ENCODE measurements around the gene CLEC1B. TPM values are rescaled to one million over a fixed set of nuclear protein-coding genes. Genes with fewer than 3 reads are reported as not detected.
"Not testable (repeated sequence)": the region's sequence is repeated elsewhere in the genome, so short reads cannot be mapped to it uniquely, and the experiment has no call there.

Gene CLEC1B
- total and polyA plus RNA-seq, 8 donors, result 0.92 TPM; not detected in 7

DNA sequence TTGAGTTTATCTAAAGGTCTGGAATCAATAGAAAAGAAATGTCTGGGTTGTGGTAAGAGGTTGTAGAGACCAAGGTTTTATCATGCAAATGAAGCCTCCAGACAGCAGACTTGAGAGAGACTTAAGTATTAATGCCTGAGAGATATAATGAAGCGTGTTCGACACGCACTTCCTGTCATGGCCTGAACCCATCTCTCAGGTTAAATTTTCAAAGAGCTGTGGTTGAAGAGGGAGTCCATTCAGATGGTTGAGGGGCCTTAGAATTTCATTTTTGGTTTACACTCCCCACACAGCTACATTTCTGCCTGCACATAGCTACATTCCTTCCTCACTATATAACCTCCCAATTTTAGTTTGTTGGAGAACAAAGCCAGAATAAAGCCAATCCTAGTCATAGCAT lies 37.8 kb downstream of the CLEC1B start:
- H3K36me3 ChIP-seq, result no peaks in the 10 kb centered on the region
- H3K9me3 ChIP-seq, result no peaks in the 10 kb centered on the region
- 81 to 96% (median 84%) methylated on average over 3 of the region's 3 CpGs for WGBS, 5 donors
- H3K4me3 ChIP-seq, result no peak overlapping the region
- no peak overlapping the region for H3K27ac ChIP-seq
- TF ChIP-seq, protein P1, sequence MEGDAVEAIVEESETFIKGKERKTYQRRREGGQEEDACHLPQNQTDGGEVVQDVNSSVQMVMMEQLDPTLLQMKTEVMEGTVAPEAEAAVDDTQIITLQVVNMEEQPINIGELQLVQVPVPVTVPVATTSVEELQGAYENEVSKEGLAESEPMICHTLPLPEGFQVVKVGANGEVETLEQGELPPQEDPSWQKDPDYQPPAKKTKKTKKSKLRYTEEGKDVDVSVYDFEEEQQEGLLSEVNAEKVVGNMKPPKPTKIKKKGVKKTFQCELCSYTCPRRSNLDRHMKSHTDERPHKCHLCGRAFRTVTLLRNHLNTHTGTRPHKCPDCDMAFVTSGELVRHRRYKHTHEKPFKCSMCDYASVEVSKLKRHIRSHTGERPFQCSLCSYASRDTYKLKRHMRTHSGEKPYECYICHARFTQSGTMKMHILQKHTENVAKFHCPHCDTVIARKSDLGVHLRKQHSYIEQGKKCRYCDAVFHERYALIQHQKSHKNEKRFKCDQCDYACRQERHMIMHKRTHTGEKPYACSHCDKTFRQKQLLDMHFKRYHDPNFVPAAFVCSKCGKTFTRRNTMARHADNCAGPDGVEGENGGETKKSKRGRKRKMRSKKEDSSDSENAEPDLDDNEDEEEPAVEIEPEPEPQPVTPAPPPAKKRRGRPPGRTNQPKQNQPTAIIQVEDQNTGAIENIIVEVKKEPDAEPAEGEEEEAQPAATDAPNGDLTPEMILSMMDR (IDR thresholded peaks at IDR 0.05), result no peak
- no peak for TF ChIP-seq EP300 (IDR thresholded peaks at IDR 0.05)
- no peak for TF ChIP-seq POLR2AphosphoS5 (IDR thresholded peaks at IDR 0.05)
- no peak for TF ChIP-seq POLR2A (IDR thresholded peaks at IDR 0.05)
- H3K27me3 ChIP-seq, result no peaks in the 10 kb centered on the region
- intact Hi-C loops (cut with DNase I; ENCODE audit: low total_unique reads), result no loop called here
- no peak for DNase-seq
- H3K4me1 ChIP-seq, result no peaks in the 10 kb centered on the region

DNA sequence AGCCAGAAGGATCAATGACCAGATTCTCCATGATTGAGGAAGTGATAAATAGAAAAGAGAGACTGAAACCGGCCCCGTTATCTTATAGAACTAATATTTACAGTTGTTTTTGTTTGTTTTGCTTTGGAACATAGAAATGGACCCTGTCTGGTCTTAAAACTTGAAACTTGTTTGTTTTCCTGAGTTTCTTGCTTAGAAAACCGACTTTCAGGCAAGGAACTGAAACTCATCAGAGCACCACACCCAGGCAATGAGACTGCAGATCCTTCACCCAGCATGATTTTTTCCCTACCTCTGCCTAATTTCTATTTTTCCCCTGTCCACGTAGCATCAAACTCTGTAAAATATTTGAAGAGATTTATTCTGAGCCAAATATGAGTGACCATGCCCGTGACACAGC lies 38.3 kb downstream of the CLEC1B start:
- TF ChIP-seq, protein P1 (IDR thresholded peaks at IDR 0.05), result no peak
- TF ChIP-seq EP300 (IDR thresholded peaks at IDR 0.05), result no peak
- TF ChIP-seq POLR2AphosphoS5 (IDR thresholded peaks at IDR 0.05), result no peak
- no peak for TF ChIP-seq POLR2A (IDR thresholded peaks at IDR 0.05)
- WGBS, 5 donors, result 44 to 59% (median 48%) methylated on average over 5 of the region's 5 CpGs

DNA sequence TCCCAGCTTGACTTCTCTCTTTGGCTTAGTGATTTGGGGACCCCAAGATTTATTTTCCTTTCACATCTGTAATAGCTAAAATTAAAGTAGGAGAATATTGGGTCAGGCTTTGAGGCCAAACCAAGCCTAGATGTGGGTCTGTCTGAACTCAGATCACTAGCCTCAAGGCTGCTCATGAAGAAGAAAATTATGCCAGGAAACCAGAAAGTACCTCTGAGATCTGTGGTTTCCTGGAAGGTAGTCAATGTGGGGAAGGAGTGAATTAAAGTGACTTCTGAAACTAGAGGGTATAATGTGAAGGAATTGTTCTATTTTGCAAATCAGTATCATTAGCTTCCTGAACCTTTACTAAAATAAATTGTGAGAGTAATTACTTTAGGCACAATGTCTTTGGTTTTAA lies 41.1 kb downstream of the CLEC1B start:
- Histone ChIP-seq H3K4me1 (no peaks in the 10 kb centered on the region), H3K9me3 (no peaks in the 10 kb centered on the region), H3K27ac (no peak overlapping the region), H3K27me3 (no peaks in the 10 kb centered on the region), H3K36me3 (no peaks in the 10 kb centered on the region), H3K4me3 (no peak overlapping the region)
- intact Hi-C loops (cut with DNase I; ENCODE audit: low total_unique reads), result no loop called here
- TF ChIP-seq POLR2AphosphoS5 (IDR thresholded peaks at IDR 0.05), result no peak
- TF ChIP-seq, protein P1 (IDR thresholded peaks at IDR 0.05), result no peak
- no peak for TF ChIP-seq POLR2A (IDR thresholded peaks at IDR 0.05)
- TF ChIP-seq EP300 (IDR thresholded peaks at IDR 0.05), result no peak
- no peak for DNase-seq

More for the DNA sequence above, 38.3 kb downstream of the CLEC1B start:
- no peaks in the 10 kb centered on the region for H3K27me3 ChIP-seq
- no peak overlapping the region for H3K27ac ChIP-seq
- intact Hi-C loops (cut with DNase I; ENCODE audit: low total_unique reads), result no loop called here
- no peaks in the 10 kb centered on the region for H3K4me1 ChIP-seq
- H3K9me3 ChIP-seq, result no peaks in the 10 kb centered on the region
- DNase-seq, result no peak
- H3K36me3 ChIP-seq, result no peaks in the 10 kb centered on the region
- H3K4me3 ChIP-seq, result no peak overlapping the region

DNA sequence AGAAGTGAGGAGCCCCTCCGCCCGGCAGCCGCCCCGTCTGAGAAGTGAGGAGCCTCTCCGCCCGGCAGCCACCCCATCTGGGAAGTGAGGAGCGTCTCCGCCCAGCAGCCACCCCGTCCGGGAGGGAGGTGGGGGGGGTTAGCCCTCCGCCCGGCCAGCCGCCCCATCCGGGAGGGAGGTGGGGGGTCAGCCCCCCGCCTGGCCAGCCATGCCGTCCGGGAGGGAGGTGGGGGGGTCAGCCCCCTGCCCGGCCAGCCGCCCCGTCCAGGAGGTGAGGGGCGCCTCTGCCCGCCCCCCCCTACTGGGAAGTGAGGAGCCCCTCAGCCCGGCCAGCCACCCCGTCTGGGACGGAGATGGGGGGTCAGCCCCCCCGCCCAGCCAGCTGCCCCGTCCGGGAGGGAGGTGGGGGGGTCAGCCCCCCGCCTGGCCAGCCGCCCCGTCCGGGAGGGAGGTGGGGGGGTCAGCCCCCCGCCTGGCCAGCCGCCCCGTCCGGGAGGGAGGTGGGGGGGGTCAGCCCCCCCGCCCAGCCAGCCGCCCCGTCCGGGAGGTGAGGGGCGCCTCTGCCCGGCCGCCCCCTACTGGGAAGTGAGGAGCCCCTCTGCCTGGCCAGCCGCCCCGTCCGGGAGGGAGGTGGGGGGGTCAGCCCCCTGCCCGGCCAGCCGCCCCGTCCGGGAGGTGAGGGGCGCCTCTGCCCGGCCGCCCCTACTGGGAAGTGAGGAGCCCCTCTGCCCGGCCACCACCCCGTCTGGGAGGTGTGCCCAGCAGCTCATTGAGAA lies 45.8 kb downstream of the CLEC1B start:
- H3K36me3 ChIP-seq; H3K9me3 ChIP-seq; H3K4me1 ChIP-seq; DNase-seq; H3K27me3 ChIP-seq; H3K4me3 ChIP-seq; intact Hi-C loops (cut with DNase I; ENCODE audit: low total_unique reads); H3K27ac ChIP-seq: not testable (repeated sequence)
- WGBS, 5 donors, result 86 to 100% (median 90%) methylated on average over 2 to 28 of the region's 55 CpGs; no CpG with 5 or more reads in 1 of the 5 donors

DNA sequence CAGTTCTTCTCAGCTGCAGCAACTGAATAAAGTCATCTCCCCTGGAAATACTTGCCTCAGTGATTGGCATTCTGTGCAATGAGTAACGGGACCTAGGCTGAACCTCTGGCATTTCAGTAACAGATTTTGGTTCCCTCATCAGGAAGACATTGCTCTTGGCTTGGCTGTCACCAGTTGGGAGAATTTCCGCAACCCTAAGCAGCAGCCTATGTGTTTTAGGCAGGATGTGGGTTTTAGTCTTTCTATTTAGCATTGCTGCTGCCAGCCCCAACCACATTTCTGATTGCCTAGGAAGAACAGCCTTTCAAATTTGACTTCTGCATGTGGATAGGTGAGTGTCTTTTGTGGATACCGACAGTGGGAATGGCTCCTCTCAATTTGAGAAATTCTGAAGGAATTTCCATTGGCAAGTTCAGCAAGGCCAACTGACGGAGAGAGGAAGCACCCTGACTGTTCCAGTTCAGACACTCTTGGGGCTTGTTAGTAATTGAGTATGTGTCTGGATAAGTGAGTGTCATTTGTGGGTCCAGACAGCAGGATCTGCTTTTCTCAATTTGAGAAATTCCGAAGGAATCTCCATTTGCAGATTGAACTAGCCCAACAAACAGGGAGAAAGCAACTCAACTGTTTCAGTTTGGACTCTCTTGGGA lies 47.8 kb downstream of the CLEC1B start:
- no peaks in the 10 kb centered on the region for H3K36me3 ChIP-seq
- intact Hi-C loops (cut with DNase I; ENCODE audit: low total_unique reads), result no loop called here
- H3K4me3 ChIP-seq, result no peak overlapping the region
- no peaks in the 10 kb centered on the region for H3K4me1 ChIP-seq
- TF ChIP-seq EP300 (IDR thresholded peaks at IDR 0.05) (no peak), POLR2AphosphoS5 (IDR thresholded peaks at IDR 0.05) (no peak), POLR2A (IDR thresholded peaks at IDR 0.05) (no peak)
- TF ChIP-seq, protein P1 (IDR thresholded peaks at IDR 0.05), result no peak
- H3K27me3 ChIP-seq, result no peaks in the 10 kb centered on the region
- peak in 1 of 2 donors; percentile 37 for DNase-seq
- WGBS, 5 donors, result 72 to 80% (median 75%) methylated on average over 5 of the region's 5 CpGs
- no peak overlapping the region for H3K27ac ChIP-seq
- H3K9me3 ChIP-seq, result no peaks in the 10 kb centered on the region
